HG02943 (cell line): ENCODE measurements around the gene TMSB4X.
"Not testable (repeated sequence)": the region's sequence is repeated elsewhere in the genome, so short reads cannot be mapped to it uniquely, and the experiment has no call there.

ENCODE experiments used
- ATAC-seq: cut with Tn5 transposase; IDR thresholded peaks from one replicate; pipeline ENCODE4 v1.9.1; 2021; ENCODE audit warnings: mild to moderate bottlenecking, low read depth, moderate library complexity; ENCODE audit not compliant: unreplicated experiment

Gene TMSB4X

DNA sequence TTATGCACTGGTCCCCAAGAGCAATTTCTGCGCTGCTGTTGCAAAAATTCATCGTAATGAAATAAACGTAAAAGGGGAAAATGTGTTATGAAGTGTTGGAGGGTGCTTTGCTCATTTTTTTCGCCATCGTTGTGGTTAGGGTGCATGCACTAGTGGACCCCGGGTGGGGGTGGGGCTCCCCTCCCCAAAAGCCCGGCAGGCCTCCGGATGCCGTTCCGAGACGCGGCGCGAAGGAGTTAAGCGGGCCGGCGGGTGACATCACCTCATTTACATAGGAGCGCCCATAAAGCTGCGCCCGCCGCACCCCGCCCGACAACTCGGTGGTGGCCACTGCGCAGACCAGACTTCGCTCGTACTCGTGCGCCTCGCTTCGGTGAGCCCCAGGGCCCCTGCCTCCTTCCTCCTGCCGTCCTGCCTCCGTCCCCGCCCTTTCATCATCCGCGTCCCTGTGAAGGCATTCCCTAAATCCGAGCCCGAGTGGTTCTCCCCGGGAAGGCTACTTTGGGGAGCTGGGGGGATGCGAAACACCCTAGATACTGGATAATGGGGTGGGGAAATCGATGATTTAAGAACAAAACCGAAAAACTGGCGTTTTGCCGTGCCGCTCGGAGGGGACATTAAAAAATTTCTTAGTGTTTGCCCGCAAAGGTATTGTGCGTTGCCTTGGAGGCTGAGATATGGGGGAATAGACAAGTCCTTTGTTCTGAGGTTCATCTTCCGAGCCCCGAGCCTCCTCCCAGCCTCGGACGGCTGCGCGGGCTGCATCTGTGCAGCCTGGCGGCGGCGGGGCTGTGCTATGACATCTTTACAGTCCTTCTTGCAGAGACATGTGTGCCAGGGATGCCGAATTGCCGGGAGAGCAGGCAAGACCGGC is at the start of gene TMSB4X:
TMSB4X (plus strand) TSS at position 315 of the 874 bp plus-strand sequence.
- peak; percentile 42 for ATAC-seq

DNA sequence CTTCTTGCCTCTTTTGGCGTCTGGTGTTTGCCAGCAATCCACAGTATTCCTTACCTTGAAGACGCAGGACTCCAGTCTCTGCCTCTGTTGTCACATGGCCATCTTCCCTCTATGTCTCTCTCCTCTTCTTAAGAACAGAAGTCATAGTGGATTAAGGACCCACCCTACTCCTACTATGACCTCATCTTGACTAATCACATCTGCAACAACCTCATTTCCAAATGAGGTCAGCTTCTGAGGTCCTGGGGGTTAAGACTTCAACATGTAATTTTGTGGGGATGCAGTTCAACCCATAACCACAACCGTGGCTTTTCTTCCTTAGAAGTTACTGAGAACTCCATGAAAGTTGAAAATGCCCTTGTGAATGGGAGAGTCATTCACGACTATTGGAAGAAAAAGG is 45.2 kb upstream of the TMSB4X start:
- no peak for ATAC-seq

DNA sequence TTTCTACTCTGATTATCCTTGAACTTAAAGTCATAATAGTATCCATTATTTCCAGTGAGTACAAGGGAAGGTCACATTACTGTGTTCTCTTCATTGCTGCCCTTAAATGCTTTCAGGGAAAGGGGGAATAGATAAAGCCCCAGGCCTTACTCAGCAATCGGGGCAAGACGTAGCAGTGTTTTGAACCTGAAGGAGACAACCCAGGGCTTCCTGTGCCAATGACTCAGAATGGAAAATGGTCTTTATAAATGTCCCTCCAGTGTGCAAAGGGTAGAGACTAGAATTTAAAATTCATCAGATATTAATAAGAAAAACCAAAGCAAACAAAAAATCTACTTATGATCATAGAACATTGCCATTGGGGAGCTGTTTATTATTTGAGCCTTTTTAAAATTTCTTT is 44.8 kb upstream of the TMSB4X start:
- ATAC-seq, result no peak

DNA sequence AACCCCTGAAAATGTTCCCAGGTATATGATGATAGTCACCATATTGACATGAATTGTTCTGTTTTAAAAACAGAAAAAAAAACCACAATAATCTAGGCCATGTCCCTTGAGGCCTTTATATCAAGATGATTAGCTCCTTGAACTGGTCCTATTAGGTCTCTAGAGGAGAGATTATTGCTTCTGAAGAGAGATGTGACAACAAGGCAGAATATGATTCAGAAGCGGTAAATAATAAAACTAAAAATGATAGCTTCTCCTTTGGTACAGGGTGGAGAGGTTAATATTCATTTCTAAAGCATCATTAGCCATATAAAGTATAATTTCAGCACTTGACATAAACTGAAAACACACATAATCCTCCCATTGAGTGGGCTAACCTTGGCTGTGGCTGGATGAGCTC is 42.7 kb upstream of the TMSB4X start:
- no peak for ATAC-seq

DNA sequence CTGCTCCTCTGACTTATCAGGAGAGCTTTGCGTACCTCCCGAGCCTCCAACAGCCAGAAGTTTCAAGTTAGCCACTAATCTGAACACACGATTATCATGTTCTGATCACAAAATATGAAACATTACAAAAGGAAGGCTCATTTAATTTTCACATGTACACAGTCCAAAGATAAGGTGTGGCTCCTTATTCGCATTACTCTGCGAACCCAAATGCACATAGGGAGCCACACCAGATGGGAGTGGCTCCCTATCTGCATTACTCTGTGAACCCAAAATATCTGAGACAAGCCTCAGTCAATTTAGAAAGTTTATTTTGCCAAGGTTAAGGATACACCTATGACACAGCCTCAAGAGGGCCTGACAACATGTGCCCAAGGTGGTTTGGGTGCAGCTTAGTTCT is 40.1 kb upstream of the TMSB4X start:
- ATAC-seq, result no peak

DNA sequence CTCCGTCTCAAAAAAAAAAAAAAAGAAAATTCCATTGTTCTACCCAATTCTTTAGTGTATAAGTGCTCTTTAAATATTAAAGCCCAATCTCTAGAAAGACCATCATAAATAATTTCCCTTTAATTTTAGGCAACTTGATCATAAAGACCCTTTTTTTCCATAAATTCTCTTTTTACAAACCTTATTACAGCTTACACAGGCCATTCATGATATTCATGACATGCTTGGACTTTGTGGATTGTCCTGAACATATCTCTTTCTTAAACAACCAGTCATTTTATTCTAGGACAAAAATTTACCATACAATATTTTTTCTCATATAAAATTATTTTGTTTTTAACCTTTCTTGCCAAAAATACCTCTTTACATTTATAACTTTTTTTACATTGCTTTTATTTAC is 38.0 kb upstream of the TMSB4X start:
- ATAC-seq, result no peak

DNA sequence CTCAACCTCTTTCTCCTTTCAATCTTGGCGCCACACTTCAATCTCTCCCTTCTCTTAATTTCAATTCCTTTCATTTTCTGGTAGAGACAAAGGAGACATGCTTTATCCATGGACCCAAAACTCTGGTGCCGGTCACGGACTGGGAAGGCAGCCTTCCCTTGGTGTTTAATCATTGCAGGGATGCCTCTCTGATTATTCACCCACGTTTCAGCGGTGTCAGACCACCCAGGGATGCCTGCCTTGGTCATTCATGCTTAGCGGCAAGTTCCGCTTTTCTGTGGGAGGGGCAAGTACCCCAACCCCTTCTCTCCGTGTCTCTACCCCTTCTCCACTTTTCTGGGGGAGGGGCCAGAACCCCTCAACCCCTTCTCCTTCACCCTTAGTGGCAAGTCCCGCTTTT is 34.4 kb upstream of the TMSB4X start:
- not testable (repeated sequence) for ATAC-seq

DNA sequence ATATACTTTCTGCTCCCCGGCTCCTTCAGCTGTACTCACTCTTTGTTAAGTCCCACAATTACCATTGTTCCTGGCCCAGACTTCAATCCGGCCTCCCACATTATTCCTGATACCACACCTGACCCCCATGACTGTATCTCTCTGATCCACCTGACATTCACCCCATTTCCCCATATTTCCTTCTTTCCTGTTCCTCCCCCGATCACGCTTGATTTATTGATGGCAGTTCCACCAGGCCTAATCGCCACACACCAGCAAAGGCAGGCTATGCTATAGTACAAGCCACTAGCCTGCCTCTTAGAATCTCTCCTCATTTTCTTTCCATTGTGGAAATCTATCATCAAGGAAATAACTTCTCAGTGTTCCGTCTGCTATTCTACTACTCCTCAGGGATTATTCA is 31.3 kb upstream of the TMSB4X start:
- not testable (repeated sequence) for ATAC-seq

DNA sequence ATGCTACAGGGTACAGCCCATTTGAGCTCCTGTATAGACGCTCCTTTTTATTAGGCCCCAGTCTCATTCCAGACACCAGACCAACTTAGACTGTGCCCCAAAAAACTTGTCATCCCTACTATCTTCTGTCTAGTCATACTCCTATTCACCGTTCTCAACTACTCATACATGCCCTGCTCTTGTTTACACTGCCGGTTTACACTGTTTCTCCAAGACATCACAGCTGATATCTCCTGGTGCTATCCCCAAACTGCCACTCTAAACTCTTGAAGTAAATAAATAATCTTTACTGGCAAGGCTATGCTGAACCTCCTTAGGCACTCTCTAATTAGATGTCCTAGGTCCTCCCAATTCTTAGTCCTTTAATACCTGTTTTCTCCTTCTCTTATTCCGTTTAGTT is 30.5 kb upstream of the TMSB4X start:
- ATAC-seq, result not testable (repeated sequence)

DNA sequence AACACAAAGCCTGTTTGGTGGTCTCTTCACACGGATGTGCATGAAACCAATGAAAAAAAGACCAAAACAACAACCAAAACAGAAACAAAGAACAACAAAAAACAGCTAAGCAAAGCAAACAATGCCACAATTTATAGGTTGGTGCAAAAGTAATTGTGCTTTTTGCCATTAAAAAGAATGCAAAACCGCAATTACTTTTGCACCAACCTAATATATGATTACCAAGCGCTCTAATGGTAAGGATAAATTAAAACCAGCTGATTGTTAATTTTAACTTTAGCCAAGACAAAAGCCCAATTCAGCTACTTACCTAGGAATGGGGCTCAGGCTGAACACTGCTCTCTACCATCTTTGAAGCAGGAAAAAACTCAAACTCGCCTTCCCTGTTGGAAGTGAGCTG is 29.4 kb upstream of the TMSB4X start:
- no peak for ATAC-seq

DNA sequence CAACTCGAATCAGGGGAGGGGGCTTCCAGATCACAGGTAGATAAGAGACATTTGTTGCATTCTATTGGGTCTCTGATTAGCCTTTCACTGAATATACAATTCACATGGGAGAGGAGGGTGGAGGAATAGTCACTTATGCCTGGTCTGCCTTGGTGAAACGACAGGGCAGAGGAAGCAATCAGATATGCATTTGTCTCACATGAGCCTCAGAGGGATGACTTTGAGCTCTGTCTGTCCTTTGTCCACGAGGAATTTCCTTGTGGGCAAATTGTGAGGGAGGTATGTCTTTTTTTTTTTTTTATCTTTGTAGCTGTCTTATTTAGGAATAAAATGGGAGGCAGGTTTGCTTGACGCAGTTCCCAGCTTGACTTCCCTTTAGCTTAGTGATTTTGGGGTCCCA is 28.5 kb upstream of the TMSB4X start:
- ATAC-seq, result no peak

DNA sequence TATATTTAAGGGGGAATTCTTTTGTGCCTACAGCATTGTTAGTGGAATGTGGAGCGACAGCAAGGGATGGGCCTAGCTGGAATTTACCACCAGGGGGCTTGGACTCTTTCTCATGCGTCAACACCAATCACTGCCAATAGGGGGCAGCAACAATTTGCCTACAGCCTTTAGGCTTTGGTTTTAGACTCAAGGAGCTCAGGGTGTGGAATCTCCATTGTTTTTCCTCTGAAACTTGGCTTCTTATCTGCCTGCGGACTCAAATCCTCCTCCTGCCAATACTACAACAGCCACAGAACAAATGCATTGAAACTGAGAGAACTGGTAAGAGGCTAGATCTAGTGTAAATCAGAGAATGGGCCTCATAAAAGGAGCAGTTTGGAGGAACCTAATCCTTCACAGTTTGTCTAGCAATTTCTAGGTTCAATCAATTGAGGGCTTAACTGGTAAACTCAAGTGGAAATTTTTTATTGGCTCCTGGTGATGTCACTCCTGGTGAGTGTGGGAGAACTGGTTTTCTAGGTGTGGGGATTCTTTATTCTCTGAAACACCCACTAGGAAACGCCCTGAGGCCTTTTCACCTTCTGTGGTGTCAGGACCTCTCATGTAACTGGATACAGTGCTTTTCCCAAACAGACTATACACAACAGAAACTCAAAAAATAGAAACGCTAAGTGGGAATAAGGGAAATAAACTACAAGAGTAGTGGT is 27.9 kb upstream of the TMSB4X start:
- no peak for ATAC-seq

DNA sequence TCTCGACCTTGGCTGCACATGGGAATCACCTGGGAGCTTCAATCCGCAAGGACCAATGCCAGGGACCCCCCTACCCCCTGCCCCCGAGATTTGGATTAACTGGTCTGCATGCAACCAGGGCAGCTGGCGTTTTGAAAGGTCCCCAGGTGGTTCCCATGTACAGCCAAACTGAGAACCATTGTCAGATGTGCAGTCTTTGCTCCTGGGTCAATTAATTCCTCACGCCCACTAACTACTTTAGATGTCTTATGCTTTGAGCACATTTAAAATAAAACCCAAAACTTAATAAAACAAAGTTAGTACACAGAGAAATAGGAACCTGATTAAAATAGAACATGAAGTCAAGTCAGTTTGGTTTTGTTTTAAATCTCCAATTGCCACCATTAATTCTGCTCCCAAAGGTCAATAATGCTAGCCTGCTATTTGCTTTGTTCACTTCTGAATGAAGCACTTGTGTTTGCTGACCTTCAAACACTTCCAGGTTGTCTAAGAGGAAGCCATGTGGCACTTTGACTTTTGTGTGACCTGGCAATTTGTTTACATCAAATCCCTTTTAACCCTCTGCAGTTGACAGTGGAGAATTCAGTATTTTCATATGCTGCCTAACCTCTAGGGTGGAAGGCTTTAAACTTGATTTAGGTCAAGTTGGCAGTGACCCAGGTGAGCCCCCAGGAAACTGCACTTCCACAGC is 27.2 kb upstream of the TMSB4X start:
- ATAC-seq, result no peak

DNA sequence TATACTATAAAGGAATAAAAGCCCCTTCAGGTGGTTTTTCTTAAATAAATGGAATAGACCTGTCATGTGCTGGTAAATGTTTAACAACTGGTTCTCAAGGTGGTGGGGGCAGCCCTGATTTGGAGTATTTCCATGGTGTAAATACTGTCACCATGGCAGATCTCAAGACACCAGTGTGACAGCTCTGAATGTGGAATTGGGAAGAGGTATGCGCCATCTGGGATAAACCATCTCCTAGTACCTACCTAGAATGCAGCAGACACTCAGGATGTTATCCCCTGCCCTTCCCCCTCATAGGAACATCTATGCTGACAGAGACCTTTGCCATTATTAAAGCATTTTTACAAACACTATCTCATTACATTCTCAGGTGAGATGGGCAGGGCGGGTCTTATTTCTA is 26.4 kb upstream of the TMSB4X start:
- ATAC-seq, result no peak

DNA sequence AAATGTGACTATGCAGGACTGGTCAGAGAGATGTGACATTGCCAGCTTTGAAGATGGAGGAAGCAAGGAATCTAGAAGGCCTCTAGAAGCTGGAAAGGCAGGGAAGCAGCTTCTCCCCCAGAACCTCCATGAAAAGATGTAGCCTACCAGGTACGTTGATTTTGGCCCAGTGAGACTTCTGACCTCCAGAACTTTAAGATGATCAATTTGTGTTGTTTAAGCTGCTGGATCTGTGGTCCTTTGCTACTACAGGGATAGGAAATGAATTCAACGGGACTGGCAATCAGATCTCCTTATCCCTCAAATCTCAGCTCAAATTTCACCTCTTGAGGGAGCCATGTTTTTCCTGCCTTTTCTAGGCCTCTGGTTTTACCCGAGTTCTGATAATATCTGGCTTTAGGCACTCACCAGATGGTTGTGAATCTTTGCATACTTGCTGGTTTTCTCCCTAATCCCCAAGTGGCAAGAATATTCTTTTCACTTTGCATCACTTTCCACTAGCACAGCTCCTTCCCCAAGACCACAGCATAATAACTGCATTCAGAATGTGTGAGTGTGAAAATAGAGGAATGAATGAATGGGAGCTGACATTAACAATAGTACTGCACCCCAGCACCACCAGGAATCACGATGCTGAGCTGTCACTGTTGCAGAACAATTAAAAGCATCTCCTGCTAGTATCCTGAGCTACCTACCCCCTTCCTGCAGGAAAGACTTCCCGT is 25.5 kb upstream of the TMSB4X start:
- ATAC-seq, result no peak

DNA sequence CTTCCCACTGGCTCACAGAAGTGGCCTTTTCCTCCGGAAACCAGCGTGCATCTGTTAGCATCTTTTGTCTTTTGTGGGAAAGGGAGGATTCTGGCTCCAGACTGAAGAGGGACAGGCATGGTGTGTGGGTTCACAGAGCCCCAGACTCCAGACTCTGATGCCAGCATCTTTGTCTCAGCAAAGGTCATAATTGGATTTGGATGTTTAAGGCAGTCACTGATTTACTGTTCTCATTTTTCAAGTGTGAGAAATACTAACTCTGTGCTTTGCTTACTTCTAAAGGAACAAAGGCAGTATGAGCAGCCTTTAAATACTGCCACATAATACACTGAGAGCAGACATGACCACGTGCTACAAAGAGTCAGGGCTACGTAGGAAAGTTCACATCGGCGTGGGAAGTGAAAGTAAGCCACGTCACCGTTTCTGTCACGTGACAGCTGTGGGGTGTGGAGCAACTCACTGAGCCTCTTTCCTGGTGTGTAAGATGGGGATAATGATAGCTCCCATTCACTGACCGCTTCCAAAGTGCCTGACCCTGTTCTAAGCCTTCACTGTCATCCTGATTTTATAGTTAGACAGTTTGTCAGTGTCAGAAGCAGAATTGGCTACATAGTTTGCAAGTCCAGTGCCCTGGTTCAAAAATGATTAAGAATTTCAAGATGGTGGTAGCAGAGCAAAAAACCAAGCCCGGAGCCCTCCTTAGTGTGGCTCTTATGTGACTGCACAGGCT is 24.8 kb upstream of the TMSB4X start:
- ATAC-seq, result peak; percentile 59

DNA sequence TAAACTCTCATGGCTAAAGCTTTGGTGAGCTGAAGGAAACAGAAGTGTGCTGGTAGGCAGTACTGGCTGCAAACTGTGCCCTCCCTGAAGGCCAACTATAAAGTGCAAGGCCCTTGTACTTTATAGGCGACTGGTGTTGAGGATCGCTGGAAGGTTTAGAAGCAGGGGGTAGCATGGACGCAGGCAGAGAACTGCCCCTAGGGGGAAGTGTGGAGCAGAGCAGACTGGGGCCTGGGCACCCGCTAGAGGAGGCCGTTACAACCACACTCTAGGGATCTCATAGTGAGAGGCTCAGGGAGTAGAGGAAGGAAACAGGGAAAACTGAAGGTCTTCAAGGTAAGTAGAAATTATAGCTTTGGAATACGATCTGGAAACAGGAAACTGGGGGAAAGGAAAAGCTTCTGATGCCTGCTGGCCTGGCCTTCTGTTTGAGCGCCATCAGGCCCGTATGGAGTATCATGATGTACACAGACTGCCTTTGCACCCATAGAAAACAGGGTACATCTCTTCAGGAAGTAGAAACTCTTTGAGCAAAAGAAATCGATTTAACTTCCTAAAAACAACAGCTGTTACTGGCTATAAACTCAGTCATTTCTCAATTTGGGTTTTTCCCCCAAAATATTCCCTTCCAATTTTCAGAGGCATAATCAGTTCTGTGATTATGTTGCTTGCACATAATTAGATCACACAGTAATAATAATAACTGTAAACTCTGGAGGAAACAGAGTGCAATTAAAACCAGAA is 23.9 kb upstream of the TMSB4X start:
- no peak for ATAC-seq

DNA sequence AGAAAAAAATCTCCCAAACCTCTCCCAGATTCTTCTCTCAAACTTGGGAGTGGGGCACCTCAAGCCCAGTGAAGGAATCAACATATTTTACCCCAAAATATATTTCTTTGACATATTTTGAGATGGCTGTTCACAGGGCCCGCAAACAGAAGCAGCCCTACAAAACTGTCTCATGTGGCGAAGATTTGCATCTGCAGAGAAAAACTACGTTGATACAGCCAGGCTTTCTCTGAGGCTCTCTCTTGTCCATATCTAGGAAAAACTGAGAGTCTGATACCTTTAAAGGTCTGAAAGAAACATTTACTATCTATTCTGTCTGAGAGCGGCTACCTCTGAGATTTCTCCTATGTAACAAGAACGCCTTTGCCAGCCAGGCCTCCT is 23.3 kb upstream of the TMSB4X start:
- no peak for ATAC-seq

DNA sequence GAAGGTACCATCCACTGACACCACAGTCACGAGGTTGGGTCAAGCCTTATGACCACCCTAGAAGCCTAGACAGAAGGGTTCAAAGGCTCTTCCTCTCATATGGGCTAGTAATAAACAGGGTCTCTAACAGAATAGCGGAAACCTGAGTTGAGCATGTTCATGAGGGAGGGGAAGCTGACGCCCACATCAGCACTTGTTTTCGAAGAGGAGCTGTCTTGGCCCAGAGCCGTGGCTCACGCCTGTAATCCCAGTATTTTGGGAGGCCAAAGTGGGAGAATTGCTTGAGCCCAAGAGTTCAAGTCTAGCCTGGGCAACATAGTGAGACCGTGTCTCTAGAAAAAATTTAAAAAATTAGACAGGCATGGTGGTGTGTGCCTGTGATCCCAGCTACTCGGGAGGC is 21.5 kb upstream of the TMSB4X start:
- no peak for ATAC-seq
